Measurements from ENCODE around the gene GATM.

Gene GATM

GRCh38 chr15:45363334-45363733, 15.0 kb downstream of the GATM start:
- no peak for FAIRE-seq

DNA sequence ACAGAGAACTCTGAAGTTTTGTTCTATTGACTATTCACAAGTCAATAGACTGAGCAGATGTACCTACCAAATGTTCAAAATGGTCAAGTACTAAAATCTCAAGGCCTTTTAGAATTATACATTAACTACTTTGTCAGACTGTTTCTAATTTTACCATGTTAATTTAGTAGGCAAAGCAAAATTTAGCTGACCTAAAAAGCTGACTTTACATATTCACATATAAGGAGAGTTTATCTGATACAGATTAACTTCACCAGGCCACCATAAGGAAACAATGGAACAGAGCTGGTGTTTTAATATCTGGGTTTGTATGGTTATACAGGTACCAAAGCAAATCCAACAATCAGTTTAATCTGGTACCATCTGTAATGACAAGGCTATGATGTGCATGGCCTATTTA, 15.9 kb downstream of the GATM start:
- FAIRE-seq (no peak), DNase-seq (ENCODE audit: extremely low spot score, insufficient read length, low read depth) (no peak)

More at GRCh38 chr15:45363334-45363733, 15.0 kb downstream of the GATM start:
- DNase-seq (ENCODE audit: extremely low spot score, insufficient read length, low read depth) = no peak

DNA sequence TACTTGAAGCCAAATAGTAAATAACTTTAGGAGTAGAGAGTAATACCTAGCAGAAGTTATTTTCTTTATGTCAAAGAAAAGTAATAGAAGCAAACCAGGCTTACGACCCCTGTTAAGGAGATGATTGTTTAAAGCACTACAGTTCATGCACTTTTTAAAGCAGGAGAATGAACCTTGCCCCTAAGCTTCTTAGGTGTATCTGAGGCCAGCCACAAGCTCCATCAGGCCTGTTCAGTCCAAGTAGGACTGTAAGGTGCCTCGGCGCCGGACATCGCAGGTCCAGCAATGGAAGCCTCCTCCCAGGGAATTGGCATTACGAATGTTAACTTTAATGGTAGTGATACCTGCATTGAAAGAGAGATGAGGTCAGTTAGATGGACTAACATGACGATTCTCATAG, 16.5 kb downstream of the GATM start:
- no peak for DNase-seq (ENCODE audit: extremely low spot score, insufficient read length, low read depth)
- FAIRE-seq = no peak

DNA sequence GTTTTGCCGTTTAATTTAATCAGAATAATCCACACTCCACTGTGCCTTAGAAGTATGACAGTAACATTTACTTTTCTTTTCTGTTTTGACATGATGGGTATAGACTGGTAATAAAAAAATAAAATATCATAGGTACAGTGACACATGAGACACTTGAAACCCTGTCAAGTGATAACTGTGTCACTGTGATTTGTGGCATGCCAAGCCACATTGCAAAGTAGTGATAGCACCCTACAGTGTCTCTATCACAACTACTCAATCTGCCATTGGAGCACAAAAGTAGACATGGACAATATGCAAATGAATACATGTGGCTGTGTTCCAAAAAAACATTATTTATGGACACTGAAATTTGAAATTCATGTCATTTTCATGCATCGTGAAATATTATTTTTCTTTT, 22.5 kb downstream of the GATM start:
- DNase-seq (ENCODE audit: extremely low spot score, insufficient read length, low read depth) (no peak), FAIRE-seq (no peak)

DNA sequence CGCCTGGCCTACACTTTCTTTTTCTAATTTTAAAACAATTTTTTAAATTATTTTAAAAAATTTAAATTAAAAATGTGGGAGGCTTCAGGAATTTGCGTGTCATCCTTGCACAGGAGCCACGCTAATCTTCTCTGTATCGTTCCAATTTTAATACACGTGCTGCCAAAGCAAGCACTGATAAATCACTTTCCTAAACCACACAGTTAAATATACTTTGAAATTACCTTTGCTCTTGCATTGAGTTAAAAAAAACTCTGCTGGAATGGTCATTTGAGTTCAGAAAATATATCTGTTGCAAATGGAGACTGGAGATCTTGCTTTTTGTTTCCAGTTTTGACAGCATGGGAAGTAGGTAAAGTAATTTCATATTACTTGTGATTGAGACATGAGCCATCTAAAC, 23.6 kb downstream of the GATM start:
- DNase-seq (ENCODE audit: extremely low spot score, insufficient read length, low read depth) (no peak), FAIRE-seq (no peak)

GRCh38 chr15:45351227-45351626, 27.1 kb downstream of the GATM start:
- no peak for DNase-seq (ENCODE audit: extremely low spot score, insufficient read length, low read depth)

DNA sequence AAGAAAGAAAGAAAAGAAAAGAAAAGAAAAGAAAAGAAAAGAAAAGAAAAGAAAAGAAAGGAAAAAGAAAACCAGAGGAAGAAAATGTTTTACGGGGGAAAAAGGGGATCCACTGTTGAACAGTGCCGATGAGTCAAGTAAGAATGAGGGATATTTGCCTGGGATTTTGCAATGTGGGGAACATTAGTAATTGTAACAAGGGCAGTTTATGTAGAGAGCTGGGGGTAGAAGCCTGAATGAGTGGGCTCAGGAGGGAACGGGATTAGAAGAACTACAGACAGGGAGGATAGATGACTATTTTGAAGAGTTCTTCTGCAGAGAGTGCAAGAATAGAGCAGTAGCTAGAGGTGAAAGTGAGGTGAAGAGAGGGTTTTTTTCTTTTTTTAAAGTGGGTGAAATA, 28.7 kb downstream of the GATM start:
- no peak for FAIRE-seq
- no peak for DNase-seq (ENCODE audit: extremely low spot score, insufficient read length, low read depth)

More at GRCh38 chr15:45351227-45351626, 27.1 kb downstream of the GATM start:
- no peak for FAIRE-seq

DNA sequence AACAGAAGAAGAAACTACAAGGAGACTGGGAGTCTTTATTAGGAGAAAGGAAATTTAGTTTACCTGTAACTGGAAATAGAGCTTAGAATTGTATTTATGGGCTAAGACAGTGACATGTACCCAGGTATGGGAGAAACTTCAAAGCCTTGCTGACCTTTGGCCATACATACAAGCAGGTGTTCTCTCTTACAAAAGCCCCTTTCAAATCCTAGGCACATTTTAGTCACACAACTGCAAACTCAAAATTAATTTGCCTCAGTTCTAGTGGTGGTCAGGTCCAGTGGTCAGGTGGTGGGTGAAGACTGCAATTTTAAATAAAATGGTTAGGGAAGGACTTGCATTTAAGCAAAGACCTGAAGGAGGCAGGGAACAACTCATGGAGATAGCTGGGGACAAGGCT, 30.4 kb downstream of the GATM start:
- DNase-seq (ENCODE audit: extremely low spot score, insufficient read length, low read depth) = no peak
- no peak for FAIRE-seq

DNA sequence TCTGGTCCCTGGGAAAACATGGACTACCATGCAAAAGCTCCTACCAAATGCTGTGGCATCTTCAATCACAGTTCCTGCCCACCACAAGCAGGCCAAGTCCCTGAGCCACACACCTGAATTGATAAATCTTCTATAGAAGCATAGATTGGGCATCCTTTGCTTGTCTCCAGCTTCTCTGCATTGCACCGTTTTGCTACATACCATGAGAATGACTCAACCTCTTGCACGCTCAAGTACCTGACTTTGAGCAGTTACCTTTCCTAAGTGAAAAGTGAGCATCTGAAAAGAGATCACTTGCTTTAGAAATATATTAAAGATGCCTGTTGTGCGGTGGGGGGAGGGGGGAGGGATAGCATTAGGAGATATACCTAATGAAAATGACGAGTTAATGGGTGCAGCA, 31.3 kb downstream of the GATM start:
- no peak for DNase-seq (ENCODE audit: extremely low spot score, insufficient read length, low read depth)
- no peak for FAIRE-seq

DNA sequence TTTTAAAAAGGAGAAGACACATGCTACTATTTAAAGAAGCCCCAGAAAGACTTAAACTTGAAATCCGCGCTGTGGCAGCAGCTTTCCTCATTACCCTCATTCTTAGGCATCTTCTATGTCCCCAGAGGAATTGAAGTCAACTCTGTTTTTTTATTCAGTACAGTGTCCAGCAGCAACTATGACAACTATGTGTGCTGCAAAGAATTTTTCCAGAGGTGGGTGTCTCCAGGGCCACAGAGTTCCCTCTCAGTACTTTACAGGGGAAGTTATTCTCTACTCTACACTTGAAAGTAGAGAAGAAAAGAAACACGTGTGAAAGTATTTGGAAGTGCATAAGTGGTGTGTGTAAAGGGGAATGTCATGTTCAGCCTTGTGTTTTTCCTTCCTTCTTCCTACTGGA, 32.0 kb downstream of the GATM start:
- DNase-seq (ENCODE audit: extremely low spot score, insufficient read length, low read depth) (no peak), FAIRE-seq (no peak)

DNA sequence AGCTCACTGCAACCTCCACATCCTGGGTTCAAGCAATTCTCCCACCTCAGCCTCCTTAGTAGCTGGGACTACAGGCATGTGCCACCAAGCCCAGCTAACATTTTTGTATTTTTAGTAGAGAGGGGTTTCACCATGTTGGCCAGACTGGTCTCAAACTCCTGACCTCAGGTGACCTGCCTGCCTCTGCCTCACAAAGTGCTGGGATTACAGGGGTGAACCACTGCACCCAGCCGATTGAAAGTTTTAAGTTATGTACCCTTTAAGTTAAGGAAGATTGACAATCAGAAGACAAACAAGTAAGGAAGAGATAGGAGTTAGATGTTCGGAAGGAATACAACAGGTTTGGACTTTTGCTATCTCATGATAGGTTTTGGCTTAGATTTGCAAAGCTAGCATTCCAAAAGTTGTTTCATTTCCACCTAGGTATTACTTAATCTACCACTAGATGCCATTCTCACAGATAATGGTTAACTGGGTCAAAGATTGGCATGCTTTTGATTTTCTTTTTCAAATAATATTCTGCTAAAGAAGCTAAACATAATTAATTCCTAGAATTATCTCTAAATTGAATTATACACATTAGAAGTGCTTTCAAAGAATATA, 35.0 kb downstream of the GATM start:
- FAIRE-seq (no peak), DNase-seq (ENCODE audit: extremely low spot score, insufficient read length, low read depth) (no peak)

GRCh38 chr15:45341790-45342189, 36.6 kb downstream of the GATM start:
- FAIRE-seq (no peak), DNase-seq (ENCODE audit: extremely low spot score, insufficient read length, low read depth) (no peak)

GRCh38 chr15:45340429-45340828, 37.9 kb downstream of the GATM start:
- no peak for DNase-seq (ENCODE audit: extremely low spot score, insufficient read length, low read depth)

GRCh38 chr15:45338417-45338816, 39.9 kb downstream of the GATM start:
- DNase-seq (ENCODE audit: extremely low spot score, insufficient read length, low read depth) (no peak), FAIRE-seq (no peak)

More at GRCh38 chr15:45340429-45340828, 37.9 kb downstream of the GATM start:
- no peak for FAIRE-seq

DNA sequence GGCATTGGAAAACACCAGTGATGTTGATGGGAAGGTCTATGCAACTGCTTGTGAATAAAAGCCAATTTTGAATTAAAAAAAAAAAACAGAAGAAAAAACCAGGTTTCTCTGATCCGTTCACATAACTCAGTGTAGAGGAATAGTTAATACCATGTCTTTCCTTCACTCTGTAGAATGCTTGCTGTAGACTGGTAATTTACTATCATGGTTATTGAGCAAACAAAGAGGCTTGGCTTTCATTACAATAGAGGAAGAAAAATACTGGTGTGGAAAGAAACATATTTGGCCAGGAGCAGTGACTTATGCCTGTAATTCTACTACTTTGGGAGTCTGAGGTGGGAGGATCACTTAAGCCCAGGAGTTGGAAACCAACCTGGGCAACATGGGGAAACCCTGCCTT, 41.1 kb downstream of the GATM start:
- DNase-seq (ENCODE audit: extremely low spot score, insufficient read length, low read depth) (no peak), FAIRE-seq (no peak)

GRCh38 chr15:45333550-45333949, 44.8 kb downstream of the GATM start:
- FAIRE-seq = peak; percentile 36

DNA sequence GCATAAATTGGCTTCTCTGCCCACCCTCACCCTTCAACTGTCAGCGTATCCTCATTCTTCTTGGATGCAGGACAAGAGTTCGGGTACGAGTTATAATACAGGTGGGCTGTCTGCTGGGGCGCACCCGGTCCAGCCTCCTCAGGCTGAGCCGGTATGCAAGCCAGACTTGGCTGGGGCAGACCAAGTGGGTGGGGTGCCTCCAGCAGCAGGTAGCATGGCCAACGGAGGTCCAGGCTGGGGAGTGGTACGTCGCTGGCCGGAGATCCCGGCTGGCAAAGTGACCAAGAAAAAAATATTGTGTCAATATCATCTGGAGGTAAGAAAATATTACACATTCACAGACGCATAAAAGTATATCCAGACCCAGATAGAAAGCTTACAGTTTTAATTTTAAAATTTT, 45.6 kb downstream of the GATM start:
- DNase-seq (ENCODE audit: extremely low spot score, insufficient read length, low read depth) (no peak), FAIRE-seq (no peak)

More at GRCh38 chr15:45333550-45333949, 44.8 kb downstream of the GATM start:
- no peak for DNase-seq (ENCODE audit: extremely low spot score, insufficient read length, low read depth)

DNA sequence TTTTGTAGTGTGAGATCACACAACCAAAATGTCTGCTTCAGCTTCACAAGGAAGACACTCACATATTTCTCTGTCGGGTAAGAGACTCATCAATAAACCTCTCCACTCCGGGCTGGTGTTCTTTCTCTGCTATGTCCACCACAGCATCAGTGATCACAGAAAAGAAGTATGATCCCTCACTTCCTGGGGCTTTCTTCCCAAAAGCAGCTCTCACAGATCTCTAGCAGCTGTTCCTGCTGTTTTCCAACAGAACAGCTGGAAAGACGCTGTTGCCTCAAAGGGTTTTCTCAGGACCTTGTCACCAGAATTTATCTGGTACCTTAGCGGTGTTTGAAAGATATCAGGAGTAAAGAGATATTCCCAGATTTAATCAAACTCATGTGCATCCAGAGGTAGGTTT, 46.4 kb downstream of the GATM start:
- DNase-seq (ENCODE audit: extremely low spot score, insufficient read length, low read depth) (no peak), FAIRE-seq (no peak)

GRCh38 chr15:45328663-45329062, 49.7 kb downstream of the GATM start:
- FAIRE-seq (no peak), DNase-seq (ENCODE audit: extremely low spot score, insufficient read length, low read depth) (no peak)

- no peak for FAIRE-seq
- DNase-seq (ENCODE audit: extremely low spot score, insufficient read length, low read depth) = no peak
These were observed 51.6 kb downstream of the GATM start for GRCh38 chr15:45326741-45327140.

- no peak for FAIRE-seq
- no peak for DNase-seq (ENCODE audit: extremely low spot score, insufficient read length, low read depth)
These were observed 52.1 kb downstream of the GATM start for GRCh38 chr15:45326280-45326679.

- peak; percentile 60 for FAIRE-seq
- DNase-seq (ENCODE audit: extremely low spot score, insufficient read length, low read depth) = no peak
These were observed 57.7 kb downstream of the GATM start for GRCh38 chr15:45320581-45321205.
